NCI-H2227 treated with DMSO at 0.1 percent for 48 hours (cell line): ENCODE results near the gene SYT13.

Source experiments
- DNase-seq: peaks from one replicate; lab custom pipeline; 2025; lab: John Stamatoyannopoulos, UW

The SYT13 gene

GRCh38 chr11:45285930-45286632 is at the start of gene SYT13:
Gene SYT13 (minus strand): TSS chr11:45286341. CDS start chr11:45286207, 134 bp downstream.
- DNase-seq: peak; percentile 70

DNA sequence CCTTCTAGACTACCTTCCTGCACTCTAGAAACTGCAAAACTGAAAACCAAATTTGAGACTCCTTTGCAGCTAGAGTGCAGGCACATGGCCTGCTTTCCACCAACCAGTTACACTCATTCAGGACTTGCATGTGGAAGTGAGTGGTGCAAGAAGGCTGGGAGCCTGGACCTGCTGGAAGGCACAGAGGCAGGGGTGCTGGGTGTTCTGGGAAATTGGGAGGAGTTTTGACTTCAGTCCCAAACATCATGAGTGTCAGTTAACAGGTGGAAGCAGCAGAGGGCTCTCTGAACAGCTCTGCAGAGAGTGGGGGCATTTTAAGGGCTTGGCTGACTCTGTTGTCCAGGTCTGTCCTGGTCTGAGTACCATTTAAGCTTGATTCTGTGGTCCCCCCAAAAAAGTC is 49.3 kb upstream of the SYT13 start:
- DNase-seq: no peak

DNA sequence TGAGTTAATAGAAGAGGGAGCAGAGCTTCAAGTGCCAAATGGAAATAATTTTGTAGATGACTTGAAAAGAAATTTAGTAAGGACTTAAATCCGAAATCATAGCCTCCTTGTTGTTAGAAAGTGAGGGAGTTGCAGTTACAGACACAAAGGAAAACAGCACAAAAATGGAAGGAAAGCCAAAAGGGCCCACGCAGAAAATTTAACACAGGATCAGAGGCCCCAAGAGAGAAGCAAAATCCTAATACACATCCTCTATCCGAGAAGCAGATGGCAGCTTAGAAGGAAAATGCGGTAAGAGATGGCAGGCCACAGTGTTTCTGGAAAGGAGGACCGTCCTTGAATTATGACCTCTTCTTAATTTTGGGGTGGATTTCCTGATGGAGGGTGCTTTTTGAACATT is 48.7 kb upstream of the SYT13 start:
- DNase-seq: no peak

GRCh38 chr11:45334410-45334809 is 48.3 kb upstream of the SYT13 start:
- no peak for DNase-seq

- DNase-seq: no peak
Observed at GRCh38 chr11:45333001-45333971, 47.1 kb upstream of the SYT13 start.

GRCh38 chr11:45332276-45332934 is 46.3 kb upstream of the SYT13 start:
- DNase-seq: peak; percentile 59

- DNase-seq: no peak
Observed at GRCh38 chr11:45331839-45332238, 45.7 kb upstream of the SYT13 start.

DNA sequence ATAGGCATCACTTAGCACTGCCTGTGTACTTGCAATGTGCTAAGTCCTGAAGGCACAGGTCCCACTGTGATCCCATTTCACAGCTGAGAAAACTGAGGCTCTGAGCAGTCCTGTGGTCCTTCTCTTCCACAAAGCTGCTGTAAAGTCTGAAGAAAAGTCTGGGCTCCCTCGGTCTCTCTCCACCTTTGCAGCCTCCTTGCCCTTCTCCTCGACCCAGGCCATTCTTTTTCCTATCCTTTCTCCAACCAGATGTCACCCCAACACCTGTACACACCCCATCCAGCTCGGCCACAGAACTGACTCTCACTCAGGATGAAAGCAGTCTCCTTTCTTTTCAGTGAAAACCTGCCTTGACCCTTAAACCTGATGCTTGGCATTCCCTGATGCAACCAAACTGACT is 42.6 kb upstream of the SYT13 start:
- DNase-seq: no peak

- no peak for DNase-seq
Observed at GRCh38 chr11:45324459-45324858, 38.3 kb upstream of the SYT13 start.

- no peak for DNase-seq
Observed at GRCh38 chr11:45323601-45324249, 37.6 kb upstream of the SYT13 start.

DNA sequence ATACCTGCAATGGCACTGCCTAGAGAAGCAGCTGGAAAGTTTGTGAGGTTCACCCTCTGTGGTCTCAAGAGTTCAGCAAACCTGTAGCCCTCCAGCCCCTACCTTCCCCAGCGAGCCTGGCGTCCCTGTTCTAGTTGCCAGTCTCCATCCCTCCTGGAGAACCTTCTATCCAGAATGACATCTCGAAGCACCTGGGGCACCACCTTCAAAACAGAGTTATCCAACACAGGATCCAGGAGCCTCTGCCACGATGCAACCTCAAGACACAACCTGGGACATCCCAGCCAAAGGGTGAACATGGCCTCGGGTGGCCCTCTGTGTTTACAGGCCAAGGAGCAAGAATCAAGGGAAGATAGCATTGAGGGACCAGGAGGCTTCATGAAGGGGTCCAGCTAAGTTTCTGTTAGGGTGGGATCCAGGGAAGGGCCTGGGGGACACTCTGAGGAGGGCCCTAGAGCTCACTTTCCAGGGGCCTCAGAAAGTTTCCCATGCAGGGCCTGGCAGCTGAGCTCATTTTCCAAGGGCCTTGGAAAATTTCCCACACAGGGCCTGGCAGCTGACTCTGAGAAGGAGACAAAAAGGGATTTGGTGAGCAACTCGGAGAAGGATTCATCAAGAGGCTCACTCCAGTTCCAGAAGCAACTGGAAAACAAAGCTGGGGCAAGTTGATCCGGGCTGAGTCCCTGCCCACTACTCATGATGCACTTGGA is 36.9 kb upstream of the SYT13 start:
- DNase-seq: no peak

DNA sequence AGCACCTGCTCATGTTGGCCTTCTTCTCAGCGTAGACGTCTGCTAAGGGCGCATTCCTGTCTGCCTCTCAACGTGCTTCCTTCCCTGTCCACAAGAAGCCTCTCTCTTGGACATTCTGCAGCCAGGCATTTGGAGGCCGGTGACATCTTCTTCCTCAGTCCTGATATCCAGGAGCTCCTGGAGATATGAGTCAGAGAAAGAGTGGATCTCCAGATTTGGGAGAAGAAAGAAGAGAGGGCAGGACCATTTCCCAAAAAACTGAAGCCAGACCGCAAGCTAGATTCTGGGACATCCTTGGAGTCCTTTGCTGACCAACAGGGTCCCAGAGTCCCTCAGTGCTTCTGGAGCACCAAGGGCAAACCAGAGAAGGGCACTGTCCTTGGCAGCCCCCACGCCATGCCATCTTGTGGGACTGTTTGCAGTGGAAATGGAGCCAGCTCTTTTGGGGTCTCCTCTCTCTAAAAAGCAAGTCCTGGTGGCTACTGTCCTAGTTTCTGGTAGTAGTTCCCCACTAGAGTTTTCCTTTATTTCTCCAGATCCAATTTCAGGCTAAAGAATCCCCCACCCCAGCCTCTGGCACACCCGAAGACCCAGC is 36.1 kb upstream of the SYT13 start:
- no peak for DNase-seq

DNA sequence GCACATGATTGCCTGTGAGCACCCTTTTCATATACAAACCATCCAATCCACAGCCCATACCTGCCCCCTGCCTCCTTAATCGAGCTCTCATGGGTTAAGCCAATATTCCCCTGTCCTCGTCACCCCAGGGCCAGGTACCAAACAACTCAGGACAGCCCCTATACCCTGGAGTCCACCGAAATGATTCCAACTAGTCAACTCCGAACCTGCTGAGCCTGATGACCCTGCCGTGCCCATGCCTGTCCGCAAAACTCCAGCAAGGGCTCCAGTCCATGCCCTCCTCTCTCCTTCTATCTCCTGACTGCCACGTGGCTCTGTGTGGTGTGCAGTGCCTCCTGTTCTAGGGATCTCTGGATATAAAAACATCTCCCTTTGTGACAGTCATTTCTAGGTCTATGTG is 35.5 kb upstream of the SYT13 start:
- no peak for DNase-seq

- no peak for DNase-seq
Observed at GRCh38 chr11:45321031-45321595, 35.0 kb upstream of the SYT13 start.

DNA sequence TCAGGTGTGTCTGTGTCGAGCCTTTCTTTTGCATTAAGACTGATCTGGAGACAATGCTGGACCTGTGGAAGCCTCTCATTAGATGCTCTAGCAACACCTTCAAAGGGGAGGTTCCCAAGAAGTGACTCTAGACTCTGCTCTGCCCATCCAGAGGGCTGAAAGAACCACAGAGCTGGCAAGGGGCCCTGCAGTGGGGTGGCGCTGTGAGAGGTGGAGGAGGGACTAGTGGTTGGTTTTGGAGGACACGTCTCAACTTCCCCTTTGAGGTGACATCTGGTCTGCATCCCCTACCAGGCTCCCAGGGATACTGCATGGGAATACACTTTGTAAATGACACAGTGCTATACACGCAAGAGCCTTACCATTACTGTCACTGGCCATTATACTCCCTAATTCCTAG is 34.2 kb upstream of the SYT13 start:
- DNase-seq: no peak

- no peak for DNase-seq
Observed at GRCh38 chr11:45319077-45319476, 32.9 kb upstream of the SYT13 start.

- DNase-seq: no peak
Observed at GRCh38 chr11:45318516-45318915, 32.4 kb upstream of the SYT13 start.

DNA sequence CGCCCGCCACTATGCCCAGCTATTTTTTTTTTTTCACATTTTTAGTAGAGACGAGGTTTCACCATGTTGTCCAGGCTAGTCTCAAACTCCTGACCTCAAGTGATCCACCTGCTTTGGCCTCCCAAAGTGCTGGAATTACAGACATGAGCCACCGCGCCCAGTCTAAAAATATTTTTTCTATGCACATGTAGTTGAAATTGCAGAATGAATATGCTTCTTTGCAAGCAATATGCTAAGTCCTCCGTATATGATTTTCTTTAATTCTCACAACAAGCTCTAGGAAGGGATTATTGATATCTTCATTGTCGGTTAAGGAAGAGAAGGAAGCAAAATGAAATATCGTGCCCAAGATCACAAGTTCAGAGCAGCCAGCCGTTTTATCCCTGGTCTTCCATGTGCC is 30.1 kb upstream of the SYT13 start:
- DNase-seq: no peak

DNA sequence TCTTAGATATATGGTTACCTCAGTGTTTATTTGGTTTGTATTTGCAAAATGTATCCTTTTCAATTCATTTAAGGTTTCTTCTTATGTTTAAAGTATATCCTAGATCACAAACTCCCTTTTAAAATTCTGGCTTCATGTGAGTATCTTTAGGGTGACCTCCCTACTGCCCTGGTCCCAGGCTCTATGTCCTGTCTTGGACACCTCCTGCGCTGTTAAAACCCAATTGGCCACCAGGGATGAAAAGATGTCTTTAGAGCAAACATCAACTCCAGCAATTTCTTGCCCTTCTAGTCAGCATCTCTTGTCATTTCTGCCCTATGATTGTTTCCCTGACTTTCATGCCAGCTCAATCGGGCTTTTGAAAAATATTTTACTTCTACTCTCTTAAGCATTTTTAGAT is 28.8 kb upstream of the SYT13 start:
- DNase-seq: no peak

GRCh38 chr11:45313171-45313865 is 27.2 kb upstream of the SYT13 start:
- DNase-seq: no peak
